Measurements from ENCODE around the gene PHLDB1. TPM values are rescaled to one million over a fixed set of nuclear protein-coding genes. Genes with fewer than 3 reads are reported as not detected.

The PHLDB1 gene
- total RNA-seq, 1 donor from 2014 or later: 45.4 TPM

- H3K36me3 Mint-ChIP-seq (ENCODE audit: low read depth, unreplicated experiment): peaks cover 30% of the 10 kb centered on the region
- H3K9me3 Mint-ChIP-seq (ENCODE audit: unreplicated experiment): no peaks in the 10 kb centered on the region
- no peak for DNase-seq (ENCODE audit: low spot score)
- no peak overlapping the region for H3K27ac Mint-ChIP-seq (ENCODE audit: unreplicated experiment)
- TF ChIP-seq CTCF (IDR thresholded peaks at IDR 0.05; ENCODE audit: unreplicated experiment): no peak
- H3K4me1 Mint-ChIP-seq (ENCODE audit: unreplicated experiment): peaks cover 11% of the 10 kb centered on the region
- no peak overlapping the region for H3K4me3 Mint-ChIP-seq (ENCODE audit: unreplicated experiment)
- peaks cover 3% of the 10 kb centered on the region for H3K27me3 Mint-ChIP-seq (ENCODE audit: unreplicated experiment)
These were observed 44.4 kb downstream of the PHLDB1 start for GRCh38 chr11:118651820-118652219.

DNA sequence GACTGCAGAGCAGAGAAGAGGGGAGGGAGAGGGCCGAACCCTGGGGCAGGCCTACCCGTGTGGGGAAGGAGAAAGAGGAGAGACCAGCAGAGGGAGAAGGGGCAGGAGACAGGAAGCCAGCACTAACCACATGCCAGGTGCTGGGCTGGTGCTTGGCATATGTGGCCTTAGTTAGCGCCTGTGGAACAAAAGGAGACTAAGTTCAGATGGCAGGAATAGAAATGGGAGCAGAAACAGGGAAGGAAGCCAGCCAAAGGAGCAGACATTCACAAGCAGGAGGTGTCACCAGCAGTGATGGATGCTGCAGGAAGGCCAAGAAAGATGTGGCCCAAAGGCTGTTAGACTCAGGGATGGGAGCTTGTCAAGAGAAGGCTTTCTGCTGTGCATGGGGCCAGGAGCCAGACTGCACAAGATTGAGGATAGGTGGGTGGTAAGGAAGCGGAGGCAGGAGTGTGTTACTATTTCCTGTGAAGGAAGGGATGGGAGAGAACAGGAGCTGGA lies 45.3 kb downstream of the PHLDB1 start:
- no peak overlapping the region for H3K27ac Mint-ChIP-seq (ENCODE audit: unreplicated experiment)
- peaks cover 3% of the 10 kb centered on the region for H3K27me3 Mint-ChIP-seq (ENCODE audit: unreplicated experiment)
- TF ChIP-seq CTCF (IDR thresholded peaks at IDR 0.05; ENCODE audit: unreplicated experiment): no peak

GRCh38 chr11:118653684-118654390 lies 46.4 kb downstream of the PHLDB1 start:
- DNase-seq (ENCODE audit: low spot score): no peak
- Mint-ChIP-seq H3K4me3 (ENCODE audit: unreplicated experiment) (peak overlapping the region; percentile 2), H3K27me3 (ENCODE audit: unreplicated experiment) (peaks cover 3% of the 10 kb centered on the region), H3K27ac (ENCODE audit: unreplicated experiment) (no peak overlapping the region), H3K9me3 (ENCODE audit: unreplicated experiment) (no peaks in the 10 kb centered on the region), H3K4me1 (ENCODE audit: unreplicated experiment) (peaks cover 14% of the 10 kb centered on the region), H3K36me3 (ENCODE audit: low read depth, unreplicated experiment) (peaks cover 34% of the 10 kb centered on the region)
- TF ChIP-seq CTCF (IDR thresholded peaks at IDR 0.05; ENCODE audit: unreplicated experiment): no peak

More for the DNA sequence above, 45.3 kb downstream of the PHLDB1 start:
- Mint-ChIP-seq H3K4me3 (ENCODE audit: unreplicated experiment) (peak overlapping the region; percentile 27), H3K4me1 (ENCODE audit: unreplicated experiment) (peaks cover 14% of the 10 kb centered on the region), H3K36me3 (ENCODE audit: low read depth, unreplicated experiment) (peaks cover 35% of the 10 kb centered on the region), H3K9me3 (ENCODE audit: unreplicated experiment) (no peaks in the 10 kb centered on the region)
- no peak for DNase-seq (ENCODE audit: low spot score)

DNA sequence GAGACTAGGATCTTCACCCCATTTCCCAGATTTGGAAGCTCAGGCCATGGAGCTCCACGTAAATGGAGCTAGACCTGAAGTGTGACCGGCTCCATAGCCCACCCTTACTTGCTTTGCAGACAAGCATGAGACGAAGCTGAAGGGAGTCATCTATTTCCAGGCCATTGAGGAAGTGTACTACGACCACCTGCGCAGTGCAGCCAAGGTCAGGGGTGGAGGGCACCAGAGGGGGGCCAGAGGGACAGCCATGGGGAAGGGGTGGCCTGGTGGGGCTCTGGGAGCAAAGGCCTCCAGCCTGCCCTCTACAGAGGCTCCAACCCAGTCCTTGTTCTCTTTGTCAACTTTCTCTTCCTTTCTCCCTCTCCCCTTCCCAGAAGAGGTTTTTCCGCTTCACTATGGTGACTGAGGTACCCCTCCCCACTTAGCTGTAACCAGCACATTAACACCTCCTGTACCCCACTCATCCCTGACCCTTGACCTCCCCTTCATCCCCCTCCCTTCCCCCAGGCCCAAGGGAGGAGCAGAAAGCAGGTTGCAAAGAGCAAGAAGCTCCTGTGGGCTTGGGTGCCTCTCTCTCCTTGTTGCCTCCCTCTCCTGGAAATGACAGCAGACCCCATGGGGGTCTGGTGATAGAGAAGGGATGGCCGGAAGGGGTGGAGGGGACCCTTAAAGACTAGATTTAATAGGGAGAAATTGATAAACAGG lies 48.2 kb downstream of the PHLDB1 start:
- peaks cover 5% of the 10 kb centered on the region for H3K27me3 Mint-ChIP-seq (ENCODE audit: unreplicated experiment)
- H3K27ac Mint-ChIP-seq (ENCODE audit: unreplicated experiment): no peak overlapping the region
- H3K9me3 Mint-ChIP-seq (ENCODE audit: unreplicated experiment): no peaks in the 10 kb centered on the region
- H3K4me1 Mint-ChIP-seq (ENCODE audit: unreplicated experiment): peaks cover 19% of the 10 kb centered on the region
- peaks cover 31% of the 10 kb centered on the region for H3K36me3 Mint-ChIP-seq (ENCODE audit: low read depth, unreplicated experiment)
- TF ChIP-seq CTCF (IDR thresholded peaks at IDR 0.05; ENCODE audit: unreplicated experiment): no peak
- no peak overlapping the region for H3K4me3 Mint-ChIP-seq (ENCODE audit: unreplicated experiment)
- no peak for DNase-seq (ENCODE audit: low spot score)
